Trophoblast cell (in vitro differentiated cells and primary cell): ENCODE data around the gene IP6K2.

Source experiments
- DNase-seq, 2 donors: peaks; one replicate each; pipeline ENCODE4 v3.0.0-alpha.2; 2016
- H2AFZ ChIP-seq: 2 replicates; pipeline ENCODE4 v1.6.1; 2013; ENCODE audit warnings: low read length, moderate library complexity, mild to moderate bottlenecking; ENCODE audit not compliant: insufficient read depth, poor library complexity
- H2AK5ac ChIP-seq: 2 replicates; pipeline ENCODE4 v1.6.1; 2013; ENCODE audit warnings: mild to moderate bottlenecking, low read length
- H2BK120ac ChIP-seq: 2 replicates; pipeline ENCODE4 v1.6.1; 2013; ENCODE audit warnings: low read length, mild to moderate bottlenecking, moderate library complexity; ENCODE audit not compliant: insufficient read depth, poor library complexity
- H2BK12ac ChIP-seq: 2 replicates; pipeline ENCODE4 v1.6.1; 2013; ENCODE audit warnings: mild to moderate bottlenecking, low read length, moderate library complexity
- H2BK5ac ChIP-seq: 2 replicates; pipeline ENCODE4 v1.6.1; 2013; ENCODE audit warnings: low read length, low read depth, moderate library complexity, mild to moderate bottlenecking; ENCODE audit not compliant: poor library complexity
- H3K14ac ChIP-seq: 2 replicates; pipeline ENCODE4 v1.6.1; 2013; ENCODE audit warnings: mild to moderate bottlenecking, low read length
- H3K18ac ChIP-seq: 2 replicates; pipeline ENCODE4 v1.6.1; 2013; ENCODE audit warnings: mild to moderate bottlenecking, low read length
- H3K23ac ChIP-seq: 2 replicates; pipeline ENCODE4 v1.6.1; 2013; ENCODE audit warnings: low read length
- H3K27ac ChIP-seq: 2 replicates; pipeline ENCODE4 v1.5.1; 2013; ENCODE audit warnings: low read depth, mild to moderate bottlenecking, inconsistent platforms, low read length, moderate library complexity
- H3K27me3 ChIP-seq: 2 replicates; pipeline ENCODE4 v1.6.1; 2013; ENCODE audit warnings: inconsistent platforms, mild to moderate bottlenecking, low read length, moderate library complexity; ENCODE audit not compliant: insufficient read depth
- H3K36me3 ChIP-seq, 2 experiments: 1 replicate in 1 of 2; 2 replicates in 1 of 2; pipeline ENCODE4 v1.6.1; 2013; ENCODE audit warnings: low read length in 2 of 2, mild to moderate bottlenecking in 2 of 2, moderate library complexity in 1 of 2; ENCODE audit not compliant: insufficient read depth in 2 of 2, control insufficient read depth in 1 of 2
- H3K4ac ChIP-seq: 2 replicates; pipeline ENCODE4 v1.6.1; 2013; ENCODE audit warnings: low read depth, mild to moderate bottlenecking, low read length, moderate library complexity
- H3K4me1 ChIP-seq, 2 experiments: 1 replicate in 1 of 2; 2 replicates in 1 of 2; pipeline ENCODE4 v1.6.1; 2013; ENCODE audit warnings: low read length in 2 of 2, mild to moderate bottlenecking in 2 of 2, moderate library complexity in 1 of 2; ENCODE audit not compliant: insufficient read depth in 2 of 2, control insufficient read depth in 1 of 2
- H3K4me2 ChIP-seq: 2 replicates; pipeline ENCODE4 v1.6.1; 2013; ENCODE audit warnings: inconsistent platforms, mild to moderate bottlenecking, low read length, moderate library complexity
- H3K4me3 ChIP-seq: 2 replicates; pipeline ENCODE4 v1.5.1; 2013; ENCODE audit warnings: mild to moderate bottlenecking, low read depth, low read length, inconsistent platforms
- H3K79me1 ChIP-seq: one replicate; pipeline ENCODE4 v1.6.1; 2013; ENCODE audit warnings: low read length
- H3K79me2 ChIP-seq: 2 replicates; pipeline ENCODE4 v1.6.1; 2013; ENCODE audit warnings: low read length, mild to moderate bottlenecking; ENCODE audit not compliant: control insufficient read depth, insufficient read depth, poor library complexity
- H3K9ac ChIP-seq: 2 replicates; pipeline ENCODE4 v1.6.1; 2013; ENCODE audit warnings: mild to moderate bottlenecking, low read length
- H3K9me3 ChIP-seq: 2 replicates; pipeline ENCODE4 v1.6.1; 2013; ENCODE audit warnings: low read depth, mild to moderate bottlenecking, control low read depth, inconsistent platforms, low read length; ENCODE audit not compliant: insufficient read depth
- H4K12ac ChIP-seq: 2 replicates; pipeline ENCODE4 v1.6.1; 2013; ENCODE audit warnings: low read depth, mild to moderate bottlenecking, low read length, moderate library complexity
- H4K8ac ChIP-seq: 2 replicates; pipeline ENCODE4 v1.6.1; 2013; ENCODE audit warnings: low read depth, mild to moderate bottlenecking, low read length, moderate library complexity
- H4K91ac ChIP-seq: one replicate; pipeline ENCODE4 v1.6.1; 2013; ENCODE audit warnings: low read depth, mild to moderate bottlenecking, low read length, moderate library complexity
- WGBS: extraction: QIAGEN DNeasy Blood & Tissue Kit; methylation state at CpG from one replicate; pipeline ENCODE4 v1.1.7; 2013; ENCODE audit warnings: missing lambda C conversion rate; ENCODE audit not compliant: insufficient read length, insufficient coverage; ENCODE audit errors: extremely low coverage; 5-methylcytosine and 5-hydroxymethylcytosine counted together

The IP6K2 gene

GRCh38 chr3:48690846-48691458 lies 26.1 kb downstream of the IP6K2 start:
- H3K9ac ChIP-seq: no peak overlapping the region
- H4K91ac ChIP-seq: no peak overlapping the region
- peaks cover 2% of the 10 kb centered on the region for H3K9me3 ChIP-seq
- no peak overlapping the region for H3K4ac ChIP-seq
- peaks cover 13 to 15% of the 10 kb centered on the region in 2 experiments for H3K4me1 ChIP-seq
- H3K79me2 ChIP-seq: peaks cover 5% of the 10 kb centered on the region
- no peak overlapping the region for H3K14ac ChIP-seq
- H3K4me2 ChIP-seq: no peak overlapping the region
- H3K27me3 ChIP-seq: no peaks in the 10 kb centered on the region
- H3K23ac ChIP-seq: no peak overlapping the region
- no peak overlapping the region for H2AFZ ChIP-seq
- no peak overlapping the region for H2BK5ac ChIP-seq
- no peak overlapping the region for H4K8ac ChIP-seq
- no peak overlapping the region for H2BK120ac ChIP-seq
- H4K12ac ChIP-seq: no peak overlapping the region
- no peak for DNase-seq
- H3K79me1 ChIP-seq: no peaks in the 10 kb centered on the region
- peaks cover 67 to 80% of the 10 kb centered on the region in 2 experiments for H3K36me3 ChIP-seq
- no peak overlapping the region for H2BK12ac ChIP-seq
- no peak overlapping the region for H3K18ac ChIP-seq
- H2AK5ac ChIP-seq: no peak overlapping the region
- no peak overlapping the region for H3K27ac ChIP-seq
- WGBS: no CpG with 5 or more reads among the region's 2 CpGs
- H3K4me3 ChIP-seq: no peak overlapping the region

GRCh38 chr3:48689384-48689783 lies 27.6 kb downstream of the IP6K2 start:
- no CpG with 5 or more reads among the region's 5 CpGs for WGBS
- Histone ChIP-seq H3K27ac (no peak overlapping the region), H3K9ac (no peak overlapping the region), H3K79me2 (peaks cover 10% of the 10 kb centered on the region), H3K23ac (no peak overlapping the region), H2BK12ac (no peak overlapping the region), H2AK5ac (no peak overlapping the region), H4K12ac (no peak overlapping the region), H3K18ac (no peak overlapping the region), H3K4me1 (peaks cover 6 to 11% of the 10 kb centered on the region in 2 experiments), H4K8ac (no peak overlapping the region), H2BK120ac (no peak overlapping the region), H3K9me3 (peaks cover 2% of the 10 kb centered on the region), H3K4me3 (no peak overlapping the region), H2BK5ac (no peak overlapping the region), H3K79me1 (peaks cover 2% of the 10 kb centered on the region), H3K14ac (no peak overlapping the region), H2AFZ (no peak overlapping the region), H4K91ac (no peak overlapping the region), H3K4ac (no peak overlapping the region), H3K36me3 (peaks cover 55 to 69% of the 10 kb centered on the region in 2 experiments), H3K4me2 (no peak overlapping the region), H3K27me3 (no peaks in the 10 kb centered on the region)
- no peak for DNase-seq

- H4K8ac ChIP-seq: no peak overlapping the region
- H2AK5ac ChIP-seq: no peak overlapping the region
- H2BK12ac ChIP-seq: no peak overlapping the region
- H2BK5ac ChIP-seq: no peak overlapping the region
- no peak overlapping the region for H3K4ac ChIP-seq
- no peaks in the 10 kb centered on the region for H3K27me3 ChIP-seq
- H3K79me1 ChIP-seq: peaks cover 2% of the 10 kb centered on the region
- no CpG with 5 or more reads among the region's 3 CpGs for WGBS
- H3K36me3 ChIP-seq: peaks cover 51 to 64% of the 10 kb centered on the region in 2 experiments
- no peak overlapping the region for H2BK120ac ChIP-seq
- no peak overlapping the region for H3K14ac ChIP-seq
- peaks cover 5% of the 10 kb centered on the region for H3K79me2 ChIP-seq
- no peak overlapping the region for H3K4me3 ChIP-seq
- H3K23ac ChIP-seq: no peak overlapping the region
- H3K4me1 ChIP-seq: peaks cover 9 to 11% of the 10 kb centered on the region in 2 experiments
- no peak overlapping the region for H3K4me2 ChIP-seq
- no peak for DNase-seq
- no peak overlapping the region for H4K91ac ChIP-seq
- H3K27ac ChIP-seq: no peak overlapping the region
- H4K12ac ChIP-seq: no peak overlapping the region
- no peak overlapping the region for H3K9ac ChIP-seq
- H2AFZ ChIP-seq: no peak overlapping the region
- no peak overlapping the region for H3K18ac ChIP-seq
- peaks cover 2% of the 10 kb centered on the region for H3K9me3 ChIP-seq
Measured at GRCh38 chr3:48688737-48689075, 28.3 kb downstream of the IP6K2 start.

DNA sequence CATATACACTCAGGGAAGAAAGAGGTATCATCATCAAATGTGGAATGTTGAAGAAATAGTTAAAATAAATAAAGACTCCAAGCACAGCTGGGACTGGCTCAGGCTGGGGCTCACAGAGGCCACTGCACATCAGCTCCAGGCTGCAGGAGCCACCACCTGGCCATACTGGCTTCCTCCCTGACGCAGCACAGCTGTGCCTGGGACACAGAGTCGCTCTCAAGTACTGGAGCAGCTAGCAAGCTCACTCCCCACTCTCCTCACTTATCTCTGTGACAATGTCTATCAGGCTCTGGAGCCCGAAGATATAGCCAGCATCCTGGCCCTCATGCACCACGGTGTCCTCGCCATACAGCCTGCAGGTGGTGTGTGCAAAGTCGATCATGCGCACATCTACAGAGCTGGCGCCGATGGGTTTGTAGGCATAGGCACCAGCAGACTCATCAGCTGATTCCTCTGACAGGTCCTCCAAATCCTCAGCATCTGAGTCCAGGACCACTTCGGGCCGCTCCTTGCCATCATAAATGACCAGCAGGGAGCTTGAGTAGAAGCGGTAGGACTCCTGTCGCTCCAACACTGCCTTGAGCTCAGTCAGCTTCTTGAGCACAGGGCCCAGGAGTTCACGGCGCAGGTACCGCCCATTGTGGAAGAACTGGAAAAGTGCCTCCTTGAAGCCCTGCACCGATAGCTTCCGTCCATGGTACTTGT lies 28.8 kb downstream of the IP6K2 start:
- H3K36me3 ChIP-seq: peaks cover 48 to 59% of the 10 kb centered on the region in 2 experiments
- no peak overlapping the region for H2AFZ ChIP-seq
- WGBS: no CpG with 5 or more reads among the region's 18 CpGs
- no peak for DNase-seq
- H3K9ac ChIP-seq: no peak overlapping the region
- H3K4ac ChIP-seq: no peak overlapping the region
- H3K4me2 ChIP-seq: no peak overlapping the region
- H3K4me1 ChIP-seq: peaks cover 11% of the 10 kb centered on the region in 2 experiments
- no peak overlapping the region for H2BK120ac ChIP-seq
- no peak overlapping the region for H4K91ac ChIP-seq
- no peak overlapping the region for H3K23ac ChIP-seq
- no peak overlapping the region for H3K27ac ChIP-seq
- H3K79me2 ChIP-seq: peaks cover 5% of the 10 kb centered on the region
- H4K12ac ChIP-seq: no peak overlapping the region
- H2BK12ac ChIP-seq: no peak overlapping the region
- no peak overlapping the region for H4K8ac ChIP-seq
- no peak overlapping the region for H2BK5ac ChIP-seq
- H2AK5ac ChIP-seq: no peak overlapping the region
- peaks cover 2% of the 10 kb centered on the region for H3K79me1 ChIP-seq
- H3K14ac ChIP-seq: no peak overlapping the region
- no peak overlapping the region for H3K4me3 ChIP-seq
- H3K27me3 ChIP-seq: no peaks in the 10 kb centered on the region
- peaks cover 2% of the 10 kb centered on the region for H3K9me3 ChIP-seq
- no peak overlapping the region for H3K18ac ChIP-seq
